Smooth muscle cell (in vitro differentiated cells): Measurements from ENCODE around the gene CCDC89. TPM values are rescaled to one million over a fixed set of nuclear protein-coding genes. Genes with fewer than 3 reads are reported as not detected.

Experiments
- DNase-seq: peaks from one replicate; lab custom pipeline; 2025; ENCODE audit not compliant: unreplicated experiment; lab: John Stamatoyannopoulos, UW
- H2AFZ ChIP-seq: fragments of 200-600 bp; sonication (generic); 2 replicates; pipeline ENCODE4 v1.6.0; 2016; ENCODE audit warnings: antibody characterized with exemption, low read depth, mild to moderate bottlenecking
- H3F3A ChIP-seq: fragments of 200-600 bp; sonication (generic); 2 replicates; pipeline ENCODE4 v1.6.0; 2017; ENCODE audit warnings: antibody characterized with exemption, low read depth
- H3K27ac ChIP-seq: fragments of 200-600 bp; sonication (generic); 2 replicates; pipeline ENCODE4 v1.5.1; 2016; ENCODE audit warnings: low read depth, mild to moderate bottlenecking
- H3K27me3 ChIP-seq: fragments of 200-600 bp; sonication (generic); 2 replicates; pipeline ENCODE4 v1.6.1; 2016; ENCODE audit warnings: low read depth, mild to moderate bottlenecking
- H3K36me3 ChIP-seq: fragments of 200-600 bp; sonication (generic); 2 replicates; pipeline ENCODE4 v1.5.1; 2016; ENCODE audit warnings: low read depth
- H3K4me1 ChIP-seq: fragments of 200-600 bp; sonication (generic); 2 replicates; pipeline ENCODE4 v1.5.1; 2016; ENCODE audit warnings: low read depth
- H3K4me2 ChIP-seq: fragments of 200-600 bp; sonication (generic); 2 replicates; pipeline ENCODE4 v1.6.0; 2016; ENCODE audit warnings: mild to moderate bottlenecking
- H3K4me3 ChIP-seq: fragments of 200-600 bp; sonication (generic); 2 replicates; pipeline ENCODE4 v1.5.1; 2016; ENCODE audit warnings: mild to moderate bottlenecking
- H3K79me2 ChIP-seq: fragments of 200-600 bp; sonication (generic); 2 replicates; pipeline ENCODE4 v1.6.0; 2016; ENCODE audit warnings: low read depth, mild to moderate bottlenecking
- H3K9ac ChIP-seq: fragments of 200-600 bp; sonication (generic); 2 replicates; pipeline ENCODE4 v1.6.0; 2016; ENCODE audit warnings: low read depth
- H3K9me3 ChIP-seq: fragments of 200-600 bp; sonication (generic); replicated peaks from 2 replicates; pipeline ENCODE4 v1.5.1; 2016; ENCODE audit warnings: low read depth
- H4K20me1 ChIP-seq: fragments of 200-600 bp; sonication (generic); 2 replicates; pipeline ENCODE4 v1.6.0; 2016; ENCODE audit warnings: low read depth
- WGBS: methylation state at CpG from one replicate; pipeline ENCODE4 v1.1.7; 2016; ENCODE audit warnings: low lambda C conversion rate; 5-methylcytosine and 5-hydroxymethylcytosine counted together
- polyA plus RNA-seq: library from polyadenylated mRNA; unstranded; fragments of >200 nt; fragmentation: Nextera tagmentation; extraction: Ambion mirVana; gene quantifications from 2 replicates; pipeline ENCODE4 v1.2.1, GENCODE V29; 2016
- total RNA-seq: library from RNA; depleted of rRNA; stranded (reverse); fragments of >200 nt; gene quantifications from 2 replicates; pipeline ENCODE4 v1.2.3, GENCODE V29; 2014
- TF ChIP-seq, protein P1 (sequence below): fragments of 200-600 bp; sonication (generic); IDR thresholded peaks from 2 replicates; pipeline ENCODE4 v1.5.1; 2017; ENCODE audit warnings: borderline replicate concordance, mild to moderate bottlenecking, antibody characterized with exemption; ENCODE audit not compliant: insufficient read depth, poor library complexity, severe bottlenecking

The CCDC89 gene
- total and polyA plus RNA-seq, 2 experiments from 2014 or later = not detected

DNA sequence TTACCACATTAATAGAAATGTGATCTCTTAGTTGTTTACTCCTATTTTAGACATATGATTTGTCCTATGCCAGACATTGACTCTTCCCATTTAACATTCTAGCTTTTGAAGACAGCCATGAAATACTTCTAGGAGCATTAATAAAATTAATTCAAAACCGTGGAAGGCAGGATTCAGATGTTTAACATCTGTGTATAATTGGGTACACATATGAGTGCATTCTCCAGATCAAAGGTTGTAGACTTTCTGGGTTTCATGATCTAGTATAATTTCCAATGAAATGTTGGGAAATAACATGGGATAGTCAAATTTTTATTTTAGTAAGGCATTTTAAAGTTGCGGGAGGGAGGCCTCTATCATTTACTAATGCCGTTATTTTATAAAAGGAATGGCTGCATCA, 35.2 kb upstream of the CCDC89 start:
- H3K4me3 ChIP-seq = no peak overlapping the region
- TF ChIP-seq, protein P1, sequence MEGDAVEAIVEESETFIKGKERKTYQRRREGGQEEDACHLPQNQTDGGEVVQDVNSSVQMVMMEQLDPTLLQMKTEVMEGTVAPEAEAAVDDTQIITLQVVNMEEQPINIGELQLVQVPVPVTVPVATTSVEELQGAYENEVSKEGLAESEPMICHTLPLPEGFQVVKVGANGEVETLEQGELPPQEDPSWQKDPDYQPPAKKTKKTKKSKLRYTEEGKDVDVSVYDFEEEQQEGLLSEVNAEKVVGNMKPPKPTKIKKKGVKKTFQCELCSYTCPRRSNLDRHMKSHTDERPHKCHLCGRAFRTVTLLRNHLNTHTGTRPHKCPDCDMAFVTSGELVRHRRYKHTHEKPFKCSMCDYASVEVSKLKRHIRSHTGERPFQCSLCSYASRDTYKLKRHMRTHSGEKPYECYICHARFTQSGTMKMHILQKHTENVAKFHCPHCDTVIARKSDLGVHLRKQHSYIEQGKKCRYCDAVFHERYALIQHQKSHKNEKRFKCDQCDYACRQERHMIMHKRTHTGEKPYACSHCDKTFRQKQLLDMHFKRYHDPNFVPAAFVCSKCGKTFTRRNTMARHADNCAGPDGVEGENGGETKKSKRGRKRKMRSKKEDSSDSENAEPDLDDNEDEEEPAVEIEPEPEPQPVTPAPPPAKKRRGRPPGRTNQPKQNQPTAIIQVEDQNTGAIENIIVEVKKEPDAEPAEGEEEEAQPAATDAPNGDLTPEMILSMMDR = no peak

DNA sequence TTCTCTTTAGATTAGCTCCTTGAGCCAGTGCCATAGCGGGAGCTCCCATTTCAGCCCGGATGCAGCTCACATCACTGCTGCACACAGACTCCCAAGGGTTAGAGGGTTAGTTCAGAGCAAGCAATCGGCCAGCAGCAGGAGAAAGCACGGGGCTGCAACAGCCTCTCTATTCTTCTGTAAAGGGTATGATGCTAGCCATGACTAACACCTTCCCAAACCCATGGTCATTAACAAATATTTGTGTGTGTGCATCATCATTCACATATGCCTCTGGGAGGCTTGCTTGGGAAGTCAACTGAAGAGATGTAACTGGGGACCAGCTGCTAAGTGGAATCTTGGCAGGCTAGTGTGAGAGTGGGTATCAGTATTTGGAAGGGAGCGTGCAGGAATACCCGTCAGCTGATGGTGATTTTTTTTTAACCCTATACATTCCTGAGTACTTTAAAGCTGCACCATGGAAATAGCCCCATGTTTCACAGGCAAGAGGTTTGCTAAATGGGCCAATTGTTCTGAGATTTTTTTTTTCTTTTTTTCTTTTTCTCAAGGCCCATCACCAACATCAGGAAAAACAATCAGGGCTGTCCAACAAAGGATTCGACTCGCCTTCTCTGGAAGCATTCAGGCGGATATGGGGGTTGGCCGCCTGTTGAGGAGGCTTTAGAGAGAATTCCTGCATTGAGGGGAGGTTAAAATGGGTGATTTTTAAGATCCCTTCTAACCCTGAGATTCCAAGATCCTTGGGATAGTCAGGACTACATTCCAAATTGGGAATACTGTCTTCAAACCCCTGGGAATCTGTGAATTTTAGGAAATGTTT, 33.2 kb upstream of the CCDC89 start:
- DNase-seq = no peak
- H3K36me3 ChIP-seq = no peaks in the 10 kb centered on the region
- TF ChIP-seq, protein P1 = no peak
- H3K4me3 ChIP-seq = no peak overlapping the region
- WGBS = 12% methylated on average over 10 of the region's 10 CpGs
- peak overlapping the region; percentile 38 for H2AFZ ChIP-seq
- no peaks in the 10 kb centered on the region for H4K20me1 ChIP-seq
- peaks cover 32% of the 10 kb centered on the region for H3K4me1 ChIP-seq
- H3K27ac ChIP-seq = peak overlapping the region; percentile 80
- H3K79me2 ChIP-seq = no peaks in the 10 kb centered on the region
- H3F3A ChIP-seq = peaks cover 11% of the 10 kb centered on the region
- H3K27me3 ChIP-seq = no peaks in the 10 kb centered on the region
- no peaks in the 10 kb centered on the region for H3K9me3 ChIP-seq
- peak overlapping the region; percentile 57 for H3K4me2 ChIP-seq
- H3K9ac ChIP-seq = peak overlapping the region; percentile 7

More for the DNA sequence above, 35.2 kb upstream of the CCDC89 start:
- Histone ChIP-seq H3K9me3 (no peaks in the 10 kb centered on the region), H3K9ac (no peak overlapping the region), H3K4me1 (peaks cover 29% of the 10 kb centered on the region), H3K4me2 (no peak overlapping the region), H3K36me3 (no peaks in the 10 kb centered on the region), H3F3A (peaks cover 11% of the 10 kb centered on the region), H3K27ac (no peak overlapping the region), H4K20me1 (no peaks in the 10 kb centered on the region), H3K27me3 (no peaks in the 10 kb centered on the region), H3K79me2 (no peaks in the 10 kb centered on the region), H2AFZ (no peak overlapping the region)
- WGBS = 94% methylated on average over 3 of the region's 3 CpGs
- no peak for DNase-seq

DNA sequence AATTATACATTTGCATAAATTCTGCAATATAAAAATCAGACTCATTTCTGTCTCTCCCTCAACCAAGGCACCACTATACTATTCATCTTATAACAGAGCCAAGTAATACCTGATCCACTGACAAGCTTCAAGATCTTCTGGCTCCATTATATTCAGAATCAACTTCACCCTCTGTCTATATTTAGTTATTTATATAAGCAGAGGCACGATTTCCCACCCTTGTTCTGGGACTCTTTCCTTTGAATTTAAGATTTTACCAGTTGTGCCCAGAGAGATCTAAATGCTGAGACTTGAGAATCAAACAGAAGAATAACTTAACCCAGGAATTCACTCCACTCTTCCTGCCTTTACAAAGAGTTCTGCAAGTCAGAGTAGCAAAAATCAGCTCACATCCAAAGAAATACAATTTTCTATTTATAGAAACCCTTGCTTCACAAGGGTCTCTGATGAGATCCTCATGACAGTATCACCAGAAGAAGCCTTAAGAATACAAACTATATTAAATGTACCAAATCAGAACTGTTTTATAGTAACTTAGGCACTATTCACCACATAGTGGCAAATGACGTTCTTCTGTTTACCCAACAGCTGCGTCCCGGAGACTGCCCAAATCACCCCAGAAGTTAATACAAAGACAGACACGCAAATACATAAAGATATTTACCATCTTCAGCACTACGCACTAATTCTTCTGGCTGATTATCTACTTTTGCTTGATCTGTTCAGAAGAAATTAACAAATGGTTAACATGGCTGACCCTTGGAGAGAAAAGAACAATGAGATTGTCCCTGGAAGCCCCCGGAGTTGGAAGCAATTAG, 32.3 kb upstream of the CCDC89 start:
- Histone ChIP-seq H3K27me3 (no peaks in the 10 kb centered on the region), H3K4me3 (no peak overlapping the region), H3K27ac (peak overlapping the region; percentile 51), H3F3A (peaks cover 11% of the 10 kb centered on the region), H3K9ac (peak overlapping the region; percentile 7), H2AFZ (no peak overlapping the region), H3K36me3 (no peaks in the 10 kb centered on the region), H3K9me3 (no peaks in the 10 kb centered on the region), H3K79me2 (no peaks in the 10 kb centered on the region), H4K20me1 (no peaks in the 10 kb centered on the region), H3K4me1 (peaks cover 32% of the 10 kb centered on the region), H3K4me2 (peak overlapping the region; percentile 51)
- no peak for DNase-seq
- 78% methylated on average over 7 of the region's 7 CpGs for WGBS
- TF ChIP-seq, protein P1 = no peak
